GM21526 (cell line): ENCODE measurements around the gene GRAMD1A.
"Not testable (repeated sequence)": the region's sequence is repeated elsewhere in the genome, so short reads cannot be mapped to it uniquely, and the experiment has no call there.

Experiments
- ATAC-seq: cut with Tn5 transposase; IDR thresholded peaks from one replicate; pipeline ENCODE4 v1.9.1; 2021; ENCODE audit warnings: moderate library complexity; ENCODE audit not compliant: unreplicated experiment, low FRiP score

GRAMD1A gene

GRCh38 chr19:34975056-34975455, 25.1 kb upstream of the GRAMD1A start:
- ATAC-seq: no peak

- no peak for ATAC-seq
Measured at GRCh38 chr19:34976611-34977010, 23.5 kb upstream of the GRAMD1A start.

- ATAC-seq: no peak
Measured at GRCh38 chr19:34979819-34980640, 20.1 kb upstream of the GRAMD1A start.

- no peak for ATAC-seq
Measured at GRCh38 chr19:34982275-34982674, 17.8 kb upstream of the GRAMD1A start.

GRCh38 chr19:34983786-34984185, 16.3 kb upstream of the GRAMD1A start:
- ATAC-seq: no peak

- no peak for ATAC-seq
Measured at GRCh38 chr19:34984287-34984686, 15.8 kb upstream of the GRAMD1A start.

GRCh38 chr19:34985249-34986022, 14.7 kb upstream of the GRAMD1A start:
- ATAC-seq: no peak

GRCh38 chr19:34988119-34988518, 12.0 kb upstream of the GRAMD1A start:
- no peak for ATAC-seq

- ATAC-seq: no peak
Measured at GRCh38 chr19:34989298-34989697, 10.8 kb upstream of the GRAMD1A start.

GRCh38 chr19:34990578-34991192, 9.4 kb upstream of the GRAMD1A start:
- no peak for ATAC-seq

- ATAC-seq: no peak
Measured at GRCh38 chr19:34991542-34992333, 8.4 kb upstream of the GRAMD1A start.

- ATAC-seq: not testable (repeated sequence)
Measured at GRCh38 chr19:34992582-34992981, 7.5 kb upstream of the GRAMD1A start.

- ATAC-seq: no peak
Measured at GRCh38 chr19:34994286-34994642, 5.9 kb upstream of the GRAMD1A start.

- ATAC-seq: no peak
Measured at GRCh38 chr19:34994643-34995541, 5.2 kb upstream of the GRAMD1A start.

- ATAC-seq: no peak
Measured at GRCh38 chr19:34995551-34995950, 4.6 kb upstream of the GRAMD1A start.

- ATAC-seq: no peak
Measured at GRCh38 chr19:34997071-34997617, 3.0 kb upstream of the GRAMD1A start.

- not testable (repeated sequence) for ATAC-seq
Measured at GRCh38 chr19:34998224-34998623, 1.9 kb upstream of the GRAMD1A start.

GRCh38 chr19:34998777-34999497, 1.2 kb upstream of the GRAMD1A start:
- no peak for ATAC-seq

- no peak for ATAC-seq
Measured at GRCh38 chr19:35000338-35000646, 169 bp downstream of the GRAMD1A start.
